Measurements from ENCODE around the gene DNAJB2.

DNA sequence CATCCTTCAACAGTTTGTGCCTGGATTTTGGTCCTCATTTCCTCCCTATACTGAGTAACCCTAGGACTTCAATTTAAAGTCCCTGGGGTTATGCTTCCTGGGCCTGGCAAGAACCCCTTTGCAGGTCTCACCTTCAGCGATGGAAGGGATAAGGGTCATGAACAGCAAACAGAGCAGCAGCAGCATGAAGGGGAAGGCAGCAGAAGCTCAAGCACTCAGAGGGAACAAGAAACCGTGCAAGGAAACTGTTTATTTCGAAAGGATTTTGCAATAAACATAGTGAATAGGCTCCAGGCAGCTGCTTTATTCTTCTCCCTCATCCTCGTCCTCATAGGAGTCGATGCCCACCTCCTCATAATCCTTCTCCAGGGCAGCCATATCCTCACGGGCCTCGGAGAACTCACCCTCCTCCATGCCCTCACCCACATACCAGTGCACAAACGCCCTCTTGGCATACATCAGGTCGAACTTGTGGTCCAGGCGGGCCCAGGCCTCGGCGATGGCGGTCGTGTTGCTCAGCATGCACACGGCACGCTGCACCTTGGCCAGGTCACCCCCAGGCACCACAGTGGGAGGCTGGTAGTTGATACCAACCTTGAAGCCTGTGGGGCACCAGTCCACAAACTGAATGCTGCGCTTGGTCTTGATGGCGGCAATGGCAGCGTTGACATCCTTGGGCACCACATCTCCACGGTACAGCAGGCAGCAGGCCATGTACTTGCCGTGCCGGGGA is 29.0 kb upstream of the DNAJB2 start:
- TF ChIP-seq POLR2A (IDR thresholded peaks at IDR 0.05) (no peak), EP300 (IDR thresholded peaks at IDR 0.05) (no peak), POLR2AphosphoS5 (IDR thresholded peaks at IDR 0.05) (no peak)
- TF ChIP-seq, protein P1, sequence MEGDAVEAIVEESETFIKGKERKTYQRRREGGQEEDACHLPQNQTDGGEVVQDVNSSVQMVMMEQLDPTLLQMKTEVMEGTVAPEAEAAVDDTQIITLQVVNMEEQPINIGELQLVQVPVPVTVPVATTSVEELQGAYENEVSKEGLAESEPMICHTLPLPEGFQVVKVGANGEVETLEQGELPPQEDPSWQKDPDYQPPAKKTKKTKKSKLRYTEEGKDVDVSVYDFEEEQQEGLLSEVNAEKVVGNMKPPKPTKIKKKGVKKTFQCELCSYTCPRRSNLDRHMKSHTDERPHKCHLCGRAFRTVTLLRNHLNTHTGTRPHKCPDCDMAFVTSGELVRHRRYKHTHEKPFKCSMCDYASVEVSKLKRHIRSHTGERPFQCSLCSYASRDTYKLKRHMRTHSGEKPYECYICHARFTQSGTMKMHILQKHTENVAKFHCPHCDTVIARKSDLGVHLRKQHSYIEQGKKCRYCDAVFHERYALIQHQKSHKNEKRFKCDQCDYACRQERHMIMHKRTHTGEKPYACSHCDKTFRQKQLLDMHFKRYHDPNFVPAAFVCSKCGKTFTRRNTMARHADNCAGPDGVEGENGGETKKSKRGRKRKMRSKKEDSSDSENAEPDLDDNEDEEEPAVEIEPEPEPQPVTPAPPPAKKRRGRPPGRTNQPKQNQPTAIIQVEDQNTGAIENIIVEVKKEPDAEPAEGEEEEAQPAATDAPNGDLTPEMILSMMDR (IDR thresholded peaks at IDR 0.05): no peak

Data from sigmoid colon (tissue), 4 donors.